Adrenal gland (tissue), 12 donors: ENCODE data around the gene ZSWIM5. TPM values are rescaled to one million over a fixed set of nuclear protein-coding genes. Genes with fewer than 3 reads are reported as not detected.
A peak's percentile ranks its signal among the peaks of the same experiment; 100 is the strongest.

ENCODE experiments used
- DNase-seq, 7 donors: peaks; one replicate each; pipeline ENCODE4 v3.0.0-alpha.2; 2019 to 2020
- H3K27ac ChIP-seq, 5 donors: fragments of 200-600 bp; sonication (generic) in 4 of 5; 1 replicate in 3 of 5; 2 replicates in 2 of 5; pipeline versions ENCODE4 v1.5.1 to v1.8.0; 2016 to 2020; ENCODE audit warnings: mild to moderate bottlenecking in 1 of 5
- H3K27me3 ChIP-seq: fragments of 200-600 bp; 2 replicates; pipeline ENCODE4 v1.8.0; 2021
- H3K36me3 ChIP-seq, 2 donors: fragments of 200-600 bp; replicated peaks in 1 of 2; 1 replicate in 1 of 2; 2 replicates in 1 of 2; pipeline versions ENCODE4 v1.5.1 to v1.8.0; 2018 to 2022
- H3K4me1 ChIP-seq, 2 donors: fragments of 200-600 bp; replicated peaks in 1 of 2; 1 replicate in 1 of 2; 2 replicates in 1 of 2; pipeline versions ENCODE4 v1.5.1 to v1.8.0; 2018 to 2021
- H3K4me3 ChIP-seq, 4 donors: fragments of 200-600 bp; sonication (generic) in 3 of 4; one replicate each; pipeline ENCODE4 v1.5.1; 2016 to 2018
- H3K9me3 ChIP-seq, 3 donors: fragments of 200-600 bp; sonication (generic) in 1 of 3; replicated peaks in 1 of 3; 1 replicate in 2 of 3; 2 replicates in 1 of 3; pipeline versions ENCODE4 v1.5.1 to v1.8.0; 2016 to 2021
- POLR2A ChIP-seq, 2 donors: fragments of 450-650 bp; IDR thresholded peaks; one replicate each; pipeline ENCODE4 v1.6.1; 2017; ENCODE audit warnings: antibody characterized with exemption in 2 of 2, mild to moderate bottlenecking in 2 of 2, moderate library complexity in 1 of 2
- WGBS, 4 donors: extraction: QIAGEN DNeasy Blood & Tissue Kit in 2 of 4; methylation state at CpG; one replicate each; pipeline versions ENCODE4 v1.1.5 to v1.1.7; 2013 to 2017; 5-methylcytosine and 5-hydroxymethylcytosine counted together
- intact Hi-C, 2 donors: fragments of 100-400 bp; cut with DNase I; formaldehyde crosslinking; loops; one replicate each; pipeline versions ENCODE4 v1.14.1 to v1.15.0; 2022 to 2023
- polyA plus RNA-seq, 3 donors: library from polyadenylated mRNA; stranded (reverse); fragments of 200-250 nt in 2 of 3; fragments of 350-450 nt in 1 of 3; fragmentation: Illumina TruSeq in 1 of 3; extraction: RNeasy Lipid Tissue Mini Kit (QIAGEN cat#74804) in 1 of 3; gene quantifications; one replicate each; pipeline ENCODE4 v1.2.3, GENCODE V29; 2013 to 2014
- total RNA-seq, 9 donors: library from RNA; depleted of rRNA in 4 of 9; stranded (reverse); fragments of >200 nt in 4 of 9; fragments of 120-200 nt in 1 of 9; fragmentation: NEBNext Ultra II Directional in 1 of 9; extraction: Animal tissue kit (Norgen Biotek cat#: 25700) in 1 of 9; gene quantifications; one replicate each; pipeline versions ENCODE4 v1.1.0 to v1.2.4, GENCODE V29; 2013 to 2023
- TF ChIP-seq, protein P1 (sequence below), 6 experiments: fragments of 450-650 bp in 4 of 6; fragments of 200-600 bp in 2 of 6; sonication (generic) in 1 of 6; IDR thresholded peaks; 1 replicate in 5 of 6; 2 replicates in 1 of 6; pipeline versions ENCODE4 v1.5.1 to v1.8.0; 2016 to 2021; ENCODE audit warnings: antibody characterized with exemption in 6 of 6, mild to moderate bottlenecking in 2 of 6, moderate library complexity in 1 of 6
- donor health status: healthy with polysubstance abuse.
- donor health status: Bipolar disorder and iron deficiency.
- donor health status: DM: yes; HTN: yes; CAD: no.
- donor health status: DM: no; HTN: no; CAD: no.
- donor health status: DM: no; HTN: no; CAD: no.
- donor health status: DM: yes; HTN: yes; CAD: no.

The ZSWIM5 gene
- total and polyA plus RNA-seq, 12 donors, result 5.0 to 34.0 (median 18.7) TPM

DNA sequence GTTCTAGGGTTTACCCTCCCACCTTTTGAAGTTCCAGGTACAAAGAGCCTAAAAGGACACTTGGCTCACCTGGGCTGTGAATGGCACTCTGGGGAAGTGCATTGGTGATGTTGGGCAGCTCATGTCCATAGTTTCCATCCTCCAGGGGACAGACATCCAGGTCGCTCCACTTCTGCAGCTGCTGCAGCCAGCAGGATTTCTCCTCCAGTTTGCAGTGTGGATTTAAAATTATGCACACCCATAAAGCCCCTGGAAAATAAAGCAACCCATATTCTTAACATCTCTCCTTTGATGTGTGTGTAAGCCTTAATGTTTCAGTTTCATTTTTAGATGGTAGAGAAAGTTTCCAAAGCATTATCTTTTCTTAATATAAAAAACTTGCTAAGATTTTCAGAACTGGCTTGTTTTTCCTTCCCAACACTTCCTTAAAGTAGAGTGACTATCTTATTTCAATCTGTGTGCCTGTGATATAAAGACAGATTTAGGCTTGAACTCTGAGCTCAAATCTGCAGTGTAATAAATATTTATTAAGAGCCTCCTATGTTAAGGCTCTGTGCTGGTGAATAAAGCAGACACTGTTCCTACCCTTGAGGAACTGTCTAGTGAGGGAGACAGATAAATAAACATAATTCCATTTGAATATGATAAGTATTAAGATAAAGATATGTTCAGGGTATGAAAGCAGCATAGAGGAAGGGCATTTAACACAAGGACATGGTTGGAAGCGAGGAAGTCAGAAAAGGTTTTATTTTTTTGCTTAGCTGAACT lies 155.2 kb downstream of the ZSWIM5 start:
- H3K27me3 ChIP-seq, result no peaks in the 10 kb centered on the region
- TF ChIP-seq, protein P1, sequence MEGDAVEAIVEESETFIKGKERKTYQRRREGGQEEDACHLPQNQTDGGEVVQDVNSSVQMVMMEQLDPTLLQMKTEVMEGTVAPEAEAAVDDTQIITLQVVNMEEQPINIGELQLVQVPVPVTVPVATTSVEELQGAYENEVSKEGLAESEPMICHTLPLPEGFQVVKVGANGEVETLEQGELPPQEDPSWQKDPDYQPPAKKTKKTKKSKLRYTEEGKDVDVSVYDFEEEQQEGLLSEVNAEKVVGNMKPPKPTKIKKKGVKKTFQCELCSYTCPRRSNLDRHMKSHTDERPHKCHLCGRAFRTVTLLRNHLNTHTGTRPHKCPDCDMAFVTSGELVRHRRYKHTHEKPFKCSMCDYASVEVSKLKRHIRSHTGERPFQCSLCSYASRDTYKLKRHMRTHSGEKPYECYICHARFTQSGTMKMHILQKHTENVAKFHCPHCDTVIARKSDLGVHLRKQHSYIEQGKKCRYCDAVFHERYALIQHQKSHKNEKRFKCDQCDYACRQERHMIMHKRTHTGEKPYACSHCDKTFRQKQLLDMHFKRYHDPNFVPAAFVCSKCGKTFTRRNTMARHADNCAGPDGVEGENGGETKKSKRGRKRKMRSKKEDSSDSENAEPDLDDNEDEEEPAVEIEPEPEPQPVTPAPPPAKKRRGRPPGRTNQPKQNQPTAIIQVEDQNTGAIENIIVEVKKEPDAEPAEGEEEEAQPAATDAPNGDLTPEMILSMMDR (IDR thresholded peaks at IDR 0.05), result no peak
- TF ChIP-seq POLR2A (IDR thresholded peaks at IDR 0.05), result no peak
- no peak overlapping the region for H3K4me3 ChIP-seq
- H3K27ac ChIP-seq, result peak overlapping the region in 1 of 5 donors; percentile 37
- peaks cover 0 to 4% of the 10 kb centered on the region in 2 donors for H3K36me3 ChIP-seq
- H3K9me3 ChIP-seq, result no peaks in the 10 kb centered on the region
- peaks cover 9 to 19% of the 10 kb centered on the region in 2 donors for H3K4me1 ChIP-seq
- DNase-seq, result no peak
- intact Hi-C loops, result no loop called here
- 43 to 51% (median 47%) methylated on average over 2 of the region's 2 CpGs for WGBS, 4 donors

- peaks cover 9 to 19% of the 10 kb centered on the region in 2 donors for H3K4me1 ChIP-seq
- no peak overlapping the region for H3K4me3 ChIP-seq
- H3K36me3 ChIP-seq, result peaks cover 0 to 8% of the 10 kb centered on the region in 2 donors
- intact Hi-C loops, result no loop called here
- no peak for DNase-seq
- 47 to 56% (median 48%) methylated on average over 5 of the region's 5 CpGs for WGBS, 4 donors
- TF ChIP-seq, protein P1 (IDR thresholded peaks at IDR 0.05), result no peak
- no peak for TF ChIP-seq POLR2A (IDR thresholded peaks at IDR 0.05)
- peak overlapping the region in 1 of 5 donors; percentile 40 for H3K27ac ChIP-seq
- H3K27me3 ChIP-seq, result no peaks in the 10 kb centered on the region
- no peaks in the 10 kb centered on the region for H3K9me3 ChIP-seq
These were observed 159.4 kb downstream of the ZSWIM5 start for GRCh38 chr1:45047032-45047431.

DNA sequence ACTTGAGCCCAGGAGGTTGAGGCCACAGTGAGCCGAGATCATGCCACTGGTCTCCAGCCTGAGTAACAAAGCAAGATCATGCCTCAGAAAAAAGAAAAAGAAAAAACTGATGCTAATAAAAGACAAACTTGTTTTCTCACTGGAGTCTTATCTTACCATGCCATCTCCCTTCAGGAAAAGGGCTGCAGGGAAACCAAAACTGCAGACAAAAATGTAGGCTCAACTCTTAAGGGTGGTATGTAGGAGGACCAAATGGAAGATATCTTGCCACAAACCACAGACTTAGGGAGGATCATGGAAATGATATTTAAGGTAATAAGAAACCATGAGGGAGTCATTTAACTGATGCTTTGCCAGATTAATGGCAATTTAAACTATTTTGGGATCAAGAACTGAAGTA lies 161.5 kb downstream of the ZSWIM5 start:
- H3K27me3 ChIP-seq, result no peaks in the 10 kb centered on the region
- no peak overlapping the region for H3K27ac ChIP-seq
- H3K4me3 ChIP-seq, result no peak overlapping the region
- no peaks in the 10 kb centered on the region for H3K9me3 ChIP-seq
- peaks cover 0 to 8% of the 10 kb centered on the region in 2 donors for H3K4me1 ChIP-seq
- TF ChIP-seq POLR2A (IDR thresholded peaks at IDR 0.05), result no peak
- TF ChIP-seq, protein P1 (IDR thresholded peaks at IDR 0.05), result no peak
- 78 to 93% (median 89%) methylated on average over 1 of the region's 1 CpG for WGBS, 4 donors
- DNase-seq, result no peak
- peaks cover 0 to 8% of the 10 kb centered on the region in 2 donors for H3K36me3 ChIP-seq
- intact Hi-C loops, result no loop called here

DNA sequence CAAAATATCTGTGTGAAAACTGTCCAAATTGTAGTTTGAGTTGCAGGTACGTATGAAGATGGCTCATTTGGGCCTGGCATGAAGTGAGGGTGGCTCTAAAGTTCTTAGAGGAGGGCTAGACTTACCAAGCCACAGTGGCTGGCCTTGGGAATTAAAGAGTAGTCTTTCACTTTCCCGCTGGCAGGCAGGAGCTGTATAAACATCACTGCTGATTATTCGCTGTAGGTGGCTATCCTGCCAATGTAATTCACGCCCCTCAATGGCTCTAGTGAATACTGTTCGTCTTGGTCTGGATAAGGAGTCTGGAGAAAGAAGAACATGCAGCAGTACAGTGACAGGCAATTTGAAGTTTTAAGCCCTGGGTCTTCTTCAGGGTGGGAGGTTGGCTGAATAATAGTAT lies 163.3 kb downstream of the ZSWIM5 start:
- Histone ChIP-seq H3K9me3 (no peaks in the 10 kb centered on the region), H3K27me3 (no peaks in the 10 kb centered on the region), H3K36me3 (peaks cover 0 to 4% of the 10 kb centered on the region in 2 donors), H3K27ac (no peak overlapping the region), H3K4me1 (peaks cover 14 to 21% of the 10 kb centered on the region in 2 donors), H3K4me3 (no peak overlapping the region)
- 76 to 90% (median 80%) methylated on average over 5 of the region's 5 CpGs for WGBS, 4 donors
- DNase-seq, result no peak
- no peak for TF ChIP-seq POLR2A (IDR thresholded peaks at IDR 0.05)
- TF ChIP-seq, protein P1 (IDR thresholded peaks at IDR 0.05), result no peak
- intact Hi-C loops, result no loop called here
